HG03460 (cell line): ENCODE measurements around the gene C13orf46.

Source experiments
- ATAC-seq: cut with Tn5 transposase; IDR thresholded peaks from one replicate; pipeline ENCODE4 v1.9.1; 2021; ENCODE audit not compliant: unreplicated experiment

C13orf46 gene

DNA sequence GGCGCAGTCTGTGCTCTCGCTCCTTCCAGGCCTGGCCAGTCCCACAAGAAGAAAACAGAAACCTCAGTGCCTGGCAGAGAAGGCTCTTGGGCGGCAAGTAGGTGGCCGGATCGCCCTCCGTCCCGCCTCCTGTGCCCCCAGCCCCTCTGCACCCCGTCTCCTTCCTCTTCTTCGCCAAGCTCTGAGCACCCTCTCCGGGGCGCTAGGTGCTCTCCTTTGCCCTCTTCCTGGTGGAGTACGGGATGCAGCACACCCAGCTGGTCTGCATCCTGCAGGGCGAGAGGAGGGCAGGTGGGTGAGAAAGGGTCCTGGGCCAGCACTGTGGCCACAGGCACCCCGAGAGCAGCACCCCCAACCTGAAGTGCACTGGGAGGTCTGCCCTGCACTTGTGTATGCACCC, 17.3 kb downstream of the C13orf46 start:
- no peak for ATAC-seq

- no peak for ATAC-seq
Measured at GRCh38 chr13:113955691-113956090, 18.2 kb downstream of the C13orf46 start.

GRCh38 chr13:113955235-113955634, 18.6 kb downstream of the C13orf46 start:
- ATAC-seq = no peak

DNA sequence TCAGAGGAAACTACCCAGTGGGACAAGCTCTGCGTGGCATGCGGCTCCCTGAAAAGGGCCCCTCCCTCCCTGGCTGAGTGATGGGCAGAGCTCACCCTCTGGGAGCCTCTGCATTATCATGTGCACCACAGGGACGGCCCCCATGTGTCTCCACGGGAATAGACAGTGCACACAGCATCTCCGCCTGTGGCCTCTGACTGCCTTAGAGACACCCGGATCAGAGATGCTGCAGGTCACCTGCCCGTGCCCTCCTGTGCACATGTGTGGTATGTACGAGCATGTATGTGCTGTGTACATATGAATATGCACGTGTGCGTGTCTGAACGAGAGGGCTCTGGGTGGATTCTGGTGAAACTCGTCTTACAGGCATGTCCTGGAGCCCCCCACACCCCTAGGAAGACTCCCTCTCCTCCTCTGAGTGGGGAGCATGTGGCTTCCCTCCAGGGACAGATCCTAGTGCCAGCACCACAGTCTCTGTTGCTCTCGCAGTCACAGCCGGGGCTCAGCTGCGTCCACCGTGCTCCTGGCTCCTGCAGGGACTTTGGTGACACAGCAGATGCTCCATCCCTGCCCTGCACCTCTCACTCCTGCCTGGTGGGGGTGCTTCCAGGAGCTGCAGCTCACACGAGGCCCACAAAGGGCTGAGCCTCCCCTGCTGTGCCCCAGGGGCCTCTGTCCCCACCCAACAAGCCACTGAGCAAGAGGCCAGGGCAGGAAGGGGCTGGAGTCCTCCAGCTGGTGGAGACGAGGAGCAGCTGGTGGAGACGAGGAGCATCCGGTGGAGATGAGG, 19.6 kb downstream of the C13orf46 start:
- no peak for ATAC-seq

GRCh38 chr13:113953561-113953960, 20.3 kb downstream of the C13orf46 start:
- no peak for ATAC-seq

DNA sequence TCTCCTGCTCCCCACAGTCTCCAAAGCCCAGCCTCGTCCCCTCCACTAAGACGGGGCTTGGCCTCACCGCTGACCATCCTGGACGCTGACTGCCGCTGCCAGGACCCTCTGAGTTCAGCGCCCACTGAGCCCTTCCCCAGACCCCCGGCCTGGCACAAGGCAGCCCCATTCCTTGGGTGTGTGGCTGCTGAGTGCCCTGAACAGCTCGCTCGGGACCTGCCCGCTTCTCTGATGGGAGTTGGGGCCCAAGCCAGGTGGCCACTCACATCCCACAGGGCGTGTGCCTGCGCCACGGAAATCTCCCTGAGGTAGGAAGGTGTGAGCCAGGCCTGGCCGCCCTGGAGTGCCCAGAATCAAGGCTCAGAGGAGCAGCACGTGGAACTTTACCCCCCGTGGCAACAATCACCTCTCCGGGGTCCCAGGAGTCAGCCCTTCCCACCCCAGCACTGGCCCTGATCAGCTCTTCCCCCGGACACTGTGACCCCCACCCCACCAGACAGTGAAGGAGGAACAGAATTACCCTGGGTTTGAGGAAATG, 20.8 kb downstream of the C13orf46 start:
- no peak for ATAC-seq

DNA sequence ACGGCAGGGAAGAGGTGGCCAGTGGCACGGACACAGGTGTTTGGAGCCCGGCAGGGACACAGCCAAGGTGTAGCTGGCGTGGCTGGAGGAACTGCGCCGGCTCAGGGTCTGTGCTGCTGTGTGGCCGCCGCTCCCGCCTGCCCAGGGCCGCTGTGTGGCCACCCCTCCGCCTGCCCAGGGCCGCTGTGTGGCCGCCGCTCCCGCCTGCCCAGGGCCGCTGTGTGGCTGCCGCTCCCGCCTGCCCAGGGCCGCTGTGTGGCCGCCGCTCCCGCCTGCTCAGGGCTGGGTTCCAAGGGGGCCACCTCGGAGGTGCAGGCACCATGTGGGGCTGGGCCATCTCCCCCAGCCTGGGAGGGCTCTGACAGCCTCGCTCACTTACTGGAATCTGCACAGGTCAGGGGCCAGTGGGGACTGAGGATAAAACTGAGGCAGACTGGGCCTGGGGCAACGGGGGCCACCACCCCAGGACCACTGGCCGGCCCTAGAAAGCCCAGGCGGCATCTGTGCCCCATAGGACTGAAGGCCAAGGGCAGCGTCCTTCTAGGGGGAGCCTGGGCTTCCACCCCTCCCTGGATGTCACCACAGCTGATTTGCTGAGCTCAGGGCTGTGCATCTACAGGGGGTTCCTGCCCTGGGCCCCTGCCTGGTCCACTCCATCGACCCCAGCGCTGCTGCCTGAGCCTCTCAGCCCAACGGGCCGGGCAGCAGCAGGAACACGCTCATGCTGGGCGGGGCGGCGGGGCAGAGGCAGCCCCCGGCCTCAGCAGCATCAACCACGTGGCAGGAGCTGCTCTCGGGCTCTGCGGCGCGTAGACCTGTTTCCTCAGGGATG, 21.5 kb downstream of the C13orf46 start:
- no peak for ATAC-seq

- peak; percentile 64 for ATAC-seq
Measured at GRCh38 chr13:113951246-113951999, 22.5 kb downstream of the C13orf46 start.

DNA sequence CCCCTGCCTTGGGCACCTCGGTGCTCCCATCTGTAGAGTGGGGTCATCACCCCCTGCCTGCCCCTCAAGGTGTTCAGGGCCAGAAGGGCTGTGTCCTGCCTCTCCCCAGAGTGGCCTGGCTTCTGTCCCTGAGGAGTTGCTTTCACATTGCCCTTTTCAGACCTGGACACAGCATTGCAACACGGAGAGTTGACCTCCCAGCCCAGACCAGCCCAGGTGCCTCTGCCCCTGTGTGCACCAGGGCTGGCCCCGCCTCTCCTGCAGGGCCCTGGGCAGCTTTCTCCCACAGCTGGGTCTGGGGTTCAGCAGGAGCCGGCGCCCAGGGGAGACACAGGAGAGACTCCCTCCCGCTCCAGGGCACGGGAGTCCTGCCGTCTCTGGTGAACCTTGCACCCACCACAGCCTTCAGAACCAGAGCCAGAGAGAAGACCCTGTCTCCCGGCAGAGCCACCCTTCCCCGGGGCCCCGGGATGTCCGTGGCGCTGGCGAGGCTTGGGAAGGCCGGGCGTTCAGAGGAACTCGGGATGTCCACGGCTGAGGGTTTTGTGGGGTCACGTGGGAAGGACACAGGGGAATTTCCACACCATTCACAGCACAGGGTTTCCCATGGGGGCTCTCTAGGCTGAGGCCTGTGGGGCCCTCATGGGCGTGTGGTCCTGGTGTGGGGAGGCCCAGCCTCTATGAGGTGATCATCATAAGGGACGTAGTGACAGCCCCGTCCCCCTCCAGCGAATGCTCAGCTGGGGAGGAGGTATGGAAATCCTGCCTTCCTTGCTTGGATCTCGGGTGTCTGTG, 23.2 kb downstream of the C13orf46 start:
- peak; percentile 13 for ATAC-seq

- no peak for ATAC-seq
Measured at GRCh38 chr13:113949546-113949945, 24.3 kb downstream of the C13orf46 start.

DNA sequence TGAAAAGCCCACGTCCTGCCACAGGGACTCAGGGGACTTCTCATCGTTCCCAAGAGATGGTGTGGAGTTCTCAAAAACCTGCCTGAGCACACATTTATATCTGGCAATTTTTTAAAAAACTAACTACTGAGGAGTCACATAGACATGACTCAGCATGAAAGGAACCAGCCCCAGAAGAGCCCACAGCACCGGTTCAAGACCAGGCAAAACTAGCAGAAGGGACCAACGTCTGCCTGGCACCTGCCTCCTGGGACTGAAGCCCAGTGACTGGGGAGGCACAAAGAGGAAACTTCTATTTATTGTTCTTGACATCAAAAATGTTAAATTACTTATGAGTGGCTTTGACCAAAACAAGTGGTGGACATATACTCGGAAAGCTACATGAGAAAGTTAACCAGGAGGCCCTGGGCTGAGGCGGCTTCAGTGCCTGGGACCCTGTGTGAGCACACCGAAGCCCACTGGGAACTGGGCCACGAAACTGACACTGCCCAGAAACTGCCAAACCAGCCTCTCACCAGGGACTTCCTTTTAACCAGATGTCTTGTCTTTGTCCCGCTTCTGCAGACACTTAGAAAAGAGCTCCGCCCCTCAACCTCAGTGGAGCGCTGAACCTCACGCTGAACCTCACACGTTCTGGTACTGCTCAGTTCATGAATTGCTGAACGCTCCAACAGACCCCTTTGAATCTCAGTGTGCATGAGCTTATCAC, 25.7 kb downstream of the C13orf46 start:
- no peak for ATAC-seq

DNA sequence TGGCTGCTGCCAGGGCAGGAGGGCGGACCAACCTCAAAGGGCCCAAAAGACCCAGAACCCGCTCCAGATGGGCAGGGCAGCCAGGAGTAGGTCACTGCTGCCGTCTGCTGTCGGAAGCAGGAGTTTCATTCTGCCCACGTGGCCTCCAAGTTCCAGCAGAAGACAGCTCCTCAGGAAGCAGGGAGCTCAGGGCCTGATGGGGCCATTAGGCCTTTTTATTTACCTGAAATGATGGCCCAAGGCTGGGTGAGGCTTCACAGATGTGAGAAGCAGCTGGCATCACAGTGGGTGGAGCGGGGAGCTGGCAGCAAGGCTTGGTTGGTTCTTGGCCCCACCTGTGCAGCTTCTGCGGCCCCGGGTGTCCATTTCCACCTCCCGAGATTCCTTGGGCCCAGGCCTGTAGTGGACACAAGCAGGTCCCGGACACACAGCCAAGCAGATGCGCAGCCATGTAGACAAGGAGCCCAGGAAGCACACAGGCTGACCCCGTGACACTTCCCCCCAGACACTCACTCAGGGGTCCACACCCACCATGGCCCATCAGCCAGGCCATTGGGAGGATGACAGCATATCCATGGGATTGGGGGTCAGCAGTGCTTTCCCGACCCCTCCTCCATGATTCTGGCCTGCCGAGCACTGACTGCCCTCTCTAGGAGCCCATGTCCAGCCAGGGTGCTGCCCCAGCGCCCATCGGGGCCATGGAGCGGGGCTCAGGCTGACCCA, 26.4 kb downstream of the C13orf46 start:
- ATAC-seq = no peak

DNA sequence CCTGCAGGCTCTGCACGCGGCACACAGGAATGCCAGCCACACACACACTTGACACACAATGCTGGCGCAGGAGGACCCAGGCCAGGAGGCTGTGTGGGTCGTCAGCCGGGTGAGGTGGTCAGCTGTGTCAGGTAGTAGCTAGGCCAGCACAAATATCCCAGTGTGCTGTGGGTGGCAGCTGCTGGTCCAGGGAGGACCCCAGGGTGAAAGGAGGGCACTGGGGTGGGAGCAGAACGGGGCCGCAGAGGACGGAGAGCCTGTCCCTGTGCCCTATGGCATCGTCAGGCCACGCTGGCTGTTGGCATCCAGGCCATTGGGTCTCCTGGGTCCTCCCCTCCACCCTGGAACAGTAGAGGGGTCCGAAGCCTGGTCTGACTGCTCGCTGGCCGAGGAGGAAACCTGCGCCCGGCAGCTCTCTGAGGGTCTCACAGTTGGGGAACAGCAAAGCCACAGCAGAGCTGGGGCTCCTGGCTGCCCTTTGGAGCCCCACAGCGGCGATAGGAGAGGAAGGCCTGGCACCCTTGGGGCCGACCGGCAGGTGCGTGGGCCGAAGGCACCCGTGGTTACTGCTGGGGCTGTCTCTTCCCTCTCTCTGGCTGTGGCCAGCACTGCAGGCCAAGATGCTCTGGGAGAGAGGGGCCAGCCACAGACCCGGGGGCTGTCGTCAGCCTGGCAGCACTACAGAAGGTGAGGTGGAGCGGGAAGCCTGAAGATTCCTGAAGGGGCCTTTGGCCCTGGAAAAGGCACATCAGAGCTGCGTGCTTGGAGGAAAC, 27.3 kb downstream of the C13orf46 start:
- no peak for ATAC-seq

DNA sequence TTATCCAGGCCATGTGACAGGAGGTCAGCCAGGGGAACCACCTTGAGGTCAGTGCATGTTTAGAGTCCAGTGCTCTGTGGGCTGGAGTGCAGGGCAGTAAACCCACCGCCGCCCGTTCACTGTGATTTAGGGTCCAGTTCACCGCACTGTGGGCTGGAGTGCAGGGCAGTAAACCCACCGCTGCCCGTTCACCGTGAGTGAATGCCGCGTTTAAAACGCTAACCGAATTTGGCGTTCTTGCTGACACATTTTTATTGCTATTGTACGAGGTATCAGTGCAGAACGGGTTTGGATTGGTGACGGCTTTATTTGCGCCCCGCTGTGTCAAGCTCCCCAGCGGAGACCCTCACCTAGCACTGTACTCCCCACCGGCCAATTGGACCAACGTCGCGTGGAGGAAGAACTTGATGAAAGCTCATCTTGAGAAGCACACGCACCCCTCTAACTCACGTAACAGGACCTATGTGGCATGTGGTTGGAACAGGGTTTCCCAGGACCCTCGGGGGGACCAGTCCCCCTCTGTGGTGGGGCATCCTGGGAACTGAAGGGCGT, 27.9 kb downstream of the C13orf46 start:
- ATAC-seq = no peak

- ATAC-seq = no peak
Measured at GRCh38 chr13:113943821-113944565, 29.9 kb downstream of the C13orf46 start.

- no peak for ATAC-seq
Measured at GRCh38 chr13:113942591-113943103, 31.2 kb downstream of the C13orf46 start.

- ATAC-seq = no peak
Measured at GRCh38 chr13:113941571-113942191, 32.2 kb downstream of the C13orf46 start.
